B cell (primary cell): ENCODE results near the gene ZDHHC20. TPM values are rescaled to one million over a fixed set of nuclear protein-coding genes. Genes with fewer than 3 reads are reported as not detected.

Experiments
- ATAC-seq: fragments of 200-7000 bp; cut with Tn5 transposase; one replicate; pipeline ENCODE4 v1.10.0; 2021; ENCODE audit warnings: low read depth, mild to moderate bottlenecking, moderate number of reproducible peaks, moderate library complexity
- CTCF ChIA-PET: fragments of 350-600 bp; sonication (Branson Sonifier 250); formaldehyde crosslinking; loops from one replicate; lab custom pipeline; 2021; ENCODE audit warnings: antibody characterized with exemption, inconsistent platforms; lab: Charles Lee
- POLR2A ChIA-PET: fragments of 350-600 bp; sonication (Branson Sonifier 250); formaldehyde crosslinking; loops from one replicate; lab custom pipeline; 2021; ENCODE audit warnings: antibody characterized with exemption; lab: Charles Lee
- DNase-seq: peaks from one replicate; pipeline ENCODE4 v3.0.0; 2013
- H2AFZ ChIP-seq: 2 replicates; pipeline ENCODE4 v1.6.1; 2012; ENCODE audit warnings: mild to moderate bottlenecking, low read depth, low read length; ENCODE audit not compliant: insufficient read depth, poor library complexity, severe bottlenecking
- H3K27ac ChIP-seq, 2 donors: 1 replicate in 1 of 2; 2 replicates in 1 of 2; pipeline ENCODE4 v1.5.1; 2012 to 2013; ENCODE audit warnings: low read length in 2 of 2, mild to moderate bottlenecking in 2 of 2, moderate library complexity in 1 of 2
- H3K27me3 ChIP-seq, 4 experiments: fragments of 200-600 bp in 1 of 4; sonication (generic) in 1 of 4; replicated peaks in 1 of 4; 1 replicate in 2 of 4; 2 replicates in 2 of 4; pipeline versions ENCODE4 v1.6.1 to v1.7.0; 2013 to 2016; ENCODE audit warnings: low read length in 3 of 4, mild to moderate bottlenecking in 2 of 4, mixed read lengths in 1 of 4, moderate library complexity in 1 of 4; ENCODE audit not compliant: insufficient read depth in 4 of 4, control insufficient read depth in 3 of 4; ENCODE audit errors: control extremely low read depth in 1 of 4
- H3K36me3 ChIP-seq, 2 experiments: replicated peaks in 1 of 2; 1 replicate in 1 of 2; 2 replicates in 1 of 2; pipeline versions ENCODE4 v1.6.1 to v1.7.1; 2013; ENCODE audit warnings: low read length in 1 of 2; ENCODE audit not compliant: insufficient read depth in 2 of 2, control insufficient read depth in 1 of 2; ENCODE audit errors: control extremely low read depth in 1 of 2, extremely low read depth in 1 of 2
- H3K4me1 ChIP-seq, 2 donors: fragments of 200-600 bp in 1 of 2; sonication (generic) in 1 of 2; 1 replicate in 1 of 2; 2 replicates in 1 of 2; pipeline versions ENCODE4 v1.5.1 to v1.6.1; 2013 to 2017; ENCODE audit warnings: low read length in 2 of 2; ENCODE audit not compliant: control insufficient read depth in 2 of 2, insufficient read depth in 2 of 2
- H3K4me2 ChIP-seq: replicated peaks from 2 replicates; pipeline ENCODE3; 2012; ENCODE audit warnings: mild to moderate bottlenecking, low read depth, low read length; ENCODE audit not compliant: poor library complexity, severe bottlenecking
- H3K4me3 ChIP-seq, 5 experiments: fragments of 200-600 bp in 1 of 5; sonication (generic) in 1 of 5; 1 replicate in 3 of 5; 2 replicates in 2 of 5; pipeline versions ENCODE4 v1.5.1 to v1.7.0; 2011 to 2016; ENCODE audit warnings: low read length in 4 of 5, mild to moderate bottlenecking in 4 of 5, low read depth in 2 of 5, control low read depth in 1 of 5, moderate library complexity in 1 of 5; ENCODE audit not compliant: insufficient read depth in 1 of 5; ENCODE audit errors: control extremely low read depth in 1 of 5, extremely low read depth in 1 of 5
- H3K79me2 ChIP-seq: fragments of 200-600 bp; sonication (generic); one replicate; pipeline ENCODE4 v1.6.0; 2016; ENCODE audit warnings: low read length; ENCODE audit not compliant: control insufficient read depth, insufficient read depth
- H3K9ac ChIP-seq: fragments of 200-600 bp; sonication (generic); 2 replicates; pipeline ENCODE4 v1.6.1; 2017; ENCODE audit warnings: mild to moderate bottlenecking, low read length, moderate library complexity
- H3K9me3 ChIP-seq, 3 donors: one replicate each; pipeline versions ENCODE4 v1.6.1 to v1.7.1; 2013; ENCODE audit warnings: low read length in 2 of 3; ENCODE audit not compliant: control insufficient read depth in 2 of 3, insufficient read depth in 1 of 3; ENCODE audit errors: control extremely low read depth in 1 of 3
- H4K20me1 ChIP-seq: 2 replicates; pipeline ENCODE4 v1.6.0; 2012; ENCODE audit warnings: mild to moderate bottlenecking, low read length; ENCODE audit not compliant: insufficient read depth, control insufficient read depth, poor library complexity, severe bottlenecking
- H3K27ac Mint-ChIP-seq: one replicate; pipeline ENCODE4 v1.8.0; 2021; ENCODE audit warnings: mixed read lengths
- H3K27me3 Mint-ChIP-seq: one replicate; pipeline ENCODE4 v1.8.0; 2021; ENCODE audit warnings: mixed read lengths
- H3K4me1 Mint-ChIP-seq: one replicate; pipeline ENCODE4 v1.8.0; 2021; ENCODE audit warnings: mixed read lengths
- H3K4me3 Mint-ChIP-seq: one replicate; pipeline ENCODE4 v1.8.0; 2021; ENCODE audit warnings: mixed read lengths
- H3K9me3 Mint-ChIP-seq: one replicate; pipeline ENCODE4 v1.8.0; 2022; ENCODE audit warnings: mixed read lengths; ENCODE audit not compliant: insufficient read depth
- CTCF ChIP-seq: fragments of 200-600 bp; IDR thresholded peaks from one replicate; pipeline ENCODE4 v1.8.0; 2022; ENCODE audit warnings: antibody characterized with exemption, mild to moderate bottlenecking
- EZH2 ChIP-seq: IDR thresholded peaks from 2 replicates; pipeline ENCODE4 v1.6.1; 2012; ENCODE audit warnings: borderline replicate concordance, low read depth, mild to moderate bottlenecking, moderate library complexity, low read length; ENCODE audit not compliant: insufficient read depth, poor library complexity, severe bottlenecking
- WGBS: methylation state at CpG from one replicate; pipeline ENCODE4 v1.1.5; 2013; ENCODE audit warnings: missing lambda C conversion rate; ENCODE audit not compliant: insufficient coverage; 5-methylcytosine and 5-hydroxymethylcytosine counted together
- intact Hi-C: fragments of 100-400 bp; cut with micrococcal nuclease; formaldehyde crosslinking; loops from one replicate; pipeline ENCODE4 v1.10.0; 2022
- polyA plus RNA-seq: library from polyadenylated mRNA; depleted of rRNA; stranded (reverse); fragments of >200 nt; gene quantifications from 2 replicates; pipeline ENCODE4 v1.2.3, GENCODE V29; 2012
- total RNA-seq, 2 donors: library from RNA; stranded (reverse); fragments of 120-200 nt in 1 of 2; gene quantifications; 1 replicate in 1 of 2; 2 replicates in 1 of 2; pipeline versions ENCODE4 v1.2.3 to v1.2.4, GENCODE V29; 2013 to 2022

Gene ZDHHC20
- total and polyA plus RNA-seq, 2 donors (not counting 1 experiment from before 2014, with no cell fraction given) = 10.3 to 61.5 TPM

GRCh38 chr13:21338639-21339278, 120.3 kb downstream of the ZDHHC20 start:
- no peak overlapping the region for H3K9ac ChIP-seq
- no peaks in the 10 kb centered on the region for H3K79me2 ChIP-seq
- no peaks in the 10 kb centered on the region for H3K27me3 Mint-ChIP-seq
- POLR2A ChIA-PET = no interaction called here
- no peaks in the 10 kb centered on the region for H3K36me3 ChIP-seq
- no peaks in the 10 kb centered on the region for H3K4me1 Mint-ChIP-seq
- H3K27me3 ChIP-seq = no peaks in the 10 kb centered on the region
- H3K4me3 ChIP-seq = no peak overlapping the region
- no peak for TF ChIP-seq EZH2
- no peak for TF ChIP-seq CTCF
- no peaks in the 10 kb centered on the region for H4K20me1 ChIP-seq
- H3K4me2 ChIP-seq = no peak overlapping the region
- no peak overlapping the region for H3K4me3 Mint-ChIP-seq
- ATAC-seq = no peak
- DNase-seq = no peak
- 73% methylated on average over 3 of the region's 4 CpGs for WGBS
- H3K4me1 ChIP-seq = peaks cover 0 to 5% of the 10 kb centered on the region in 2 donors
- CTCF ChIA-PET = interaction anchor here (1.3 kb wide), 2 partner anchors 138 to 141 kb away, joined by 3 read pairs; no protein-coding TSS in a partner anchor
- H3K27ac Mint-ChIP-seq = no peak overlapping the region
- H3K9me3 ChIP-seq = peaks cover 0 to 2% (median 0%) of the 10 kb centered on the region in 3 donors
- no peak overlapping the region for H3K27ac ChIP-seq
- no peaks in the 10 kb centered on the region for H3K9me3 Mint-ChIP-seq
- intact Hi-C loops = no loop called here
- H2AFZ ChIP-seq = no peak overlapping the region

DNA sequence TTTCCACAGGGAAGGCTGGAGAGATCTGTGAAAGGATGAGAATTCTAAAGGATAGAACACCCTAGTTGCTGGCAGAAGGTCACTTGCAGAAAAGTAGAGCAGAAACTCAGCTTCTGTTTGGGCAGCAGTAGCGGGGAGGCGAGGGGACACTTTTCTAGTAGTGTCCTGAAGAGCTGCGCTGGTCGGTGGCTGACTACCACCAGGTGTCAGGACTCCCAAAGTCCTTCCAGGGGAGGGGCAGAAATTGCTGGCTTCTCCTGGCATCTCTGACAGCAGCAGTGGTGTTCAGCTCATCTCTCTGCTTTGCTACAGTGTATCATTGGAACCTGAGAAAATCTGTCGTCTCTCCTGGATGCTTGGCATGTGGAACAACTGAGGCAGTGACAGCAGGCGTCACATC, 120.9 kb downstream of the ZDHHC20 start:
- H4K20me1 ChIP-seq = no peaks in the 10 kb centered on the region
- TF ChIP-seq CTCF (no peak), EZH2 (no peak)
- Mint-ChIP-seq H3K9me3 (no peaks in the 10 kb centered on the region), H3K27ac (no peak overlapping the region), H3K4me3 (no peak overlapping the region), H3K27me3 (no peaks in the 10 kb centered on the region), H3K4me1 (no peaks in the 10 kb centered on the region)
- H3K27me3 ChIP-seq = no peaks in the 10 kb centered on the region
- ATAC-seq (no peak), DNase-seq (no peak)
- no peak overlapping the region for H3K4me3 ChIP-seq
- H3K4me2 ChIP-seq = no peak overlapping the region
- CTCF ChIA-PET = interaction anchor here (1.3 kb wide), 2 partner anchors 139 to 141 kb away, joined by 3 read pairs; no protein-coding TSS in a partner anchor
- no peaks in the 10 kb centered on the region for H3K4me1 ChIP-seq
- H3K9me3 ChIP-seq = peaks cover 0 to 2% (median 0%) of the 10 kb centered on the region in 3 donors
- POLR2A ChIA-PET = no interaction called here
- intact Hi-C loops = no loop called here
- no peak overlapping the region for H3K27ac ChIP-seq
- no peaks in the 10 kb centered on the region for H3K79me2 ChIP-seq
- H2AFZ ChIP-seq = no peak overlapping the region
- H3K36me3 ChIP-seq = no peaks in the 10 kb centered on the region
- 92% methylated on average over 6 of the region's 6 CpGs for WGBS
- no peak overlapping the region for H3K9ac ChIP-seq
